ENCODE measurements around the gene PLAC1. TPM values are rescaled to one million over a fixed set of nuclear protein-coding genes. Genes with fewer than 3 reads are reported as not detected.

PLAC1 gene
- total RNA-seq, 4 donors from 2014 or later: 1.9 TPM; not detected in 3

DNA sequence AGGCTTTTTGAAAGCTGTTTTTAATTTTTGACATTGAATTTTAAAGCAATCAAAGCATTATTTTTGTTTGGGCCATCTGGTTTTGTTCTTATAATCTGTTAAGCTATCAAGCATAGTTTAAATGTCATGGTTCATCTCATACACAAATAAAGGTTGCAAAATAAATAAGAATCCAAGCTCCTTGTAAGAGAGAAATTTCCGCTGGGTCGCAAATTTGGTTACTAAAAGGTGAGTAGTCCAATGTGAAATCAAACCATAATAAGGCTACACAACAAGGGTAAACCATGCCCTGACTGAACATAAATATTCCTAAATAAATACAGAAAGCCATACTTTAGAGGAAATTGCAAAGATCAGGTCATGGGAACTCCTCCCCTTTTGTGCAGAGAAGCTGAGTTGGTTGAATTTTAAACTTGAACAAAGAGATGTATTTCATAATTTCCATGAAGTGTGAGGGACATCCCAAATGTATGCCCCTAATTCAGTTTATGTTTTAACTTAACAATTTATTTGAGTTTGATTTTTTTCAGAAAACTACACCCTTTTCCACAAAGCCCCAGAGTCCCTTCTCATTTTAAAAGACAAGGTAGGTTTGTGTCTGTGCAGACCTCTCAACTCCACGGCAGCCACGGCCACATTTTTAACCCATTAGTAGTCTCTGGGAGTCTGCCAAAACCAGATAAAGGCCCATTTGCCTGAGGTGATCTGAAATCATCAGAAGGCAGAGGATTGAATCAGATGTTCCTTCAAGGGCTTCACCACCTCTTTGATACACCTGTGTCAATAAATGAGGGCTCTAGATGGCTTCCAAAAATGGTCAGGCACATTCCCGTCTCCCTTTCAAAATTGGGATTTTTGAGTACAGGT lies 85.2 kb downstream of the PLAC1 start:
- H3K9me3 ChIP-seq: no peaks in the 10 kb centered on the region
- no peak overlapping the region for H3K4me3 ChIP-seq
- peaks cover 0 to 4% of the 10 kb centered on the region in 2 donors for H3K27me3 ChIP-seq
- H3K4me1 ChIP-seq: no peaks in the 10 kb centered on the region
- TF ChIP-seq CTCF (IDR thresholded peaks at IDR 0.05) (no peak), POLR2A (IDR thresholded peaks at IDR 0.05) (no peak)
- intact Hi-C loops (cut with DNase I; ENCODE audit: low total_unique reads): no loop called here
- no peak for DNase-seq
- H3K36me3 ChIP-seq: no peaks in the 10 kb centered on the region
- no peak overlapping the region for H3K27ac ChIP-seq

DNA sequence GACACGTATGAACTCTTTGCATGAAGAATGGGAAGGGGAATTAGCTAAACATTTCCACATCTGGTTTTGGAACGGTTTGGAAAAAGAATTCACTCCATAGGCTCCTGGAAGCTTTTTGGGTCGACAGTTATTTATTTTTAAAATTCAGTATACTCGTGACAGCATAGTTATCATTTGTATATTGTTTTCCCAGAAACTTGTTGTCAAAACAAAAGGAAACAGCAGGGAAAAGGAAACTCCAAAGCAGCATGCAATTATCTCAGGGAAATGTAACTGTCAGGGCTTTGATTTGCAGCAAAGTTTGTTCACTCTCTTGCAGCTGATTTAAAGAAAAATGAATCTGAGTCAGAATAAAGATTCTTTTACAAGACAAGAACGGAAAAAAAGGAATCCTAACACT lies 86.5 kb downstream of the PLAC1 start:
- H3K4me1 ChIP-seq: no peaks in the 10 kb centered on the region
- H3K4me3 ChIP-seq: no peak overlapping the region
- no peaks in the 10 kb centered on the region for H3K36me3 ChIP-seq
- intact Hi-C loops (cut with DNase I; ENCODE audit: low total_unique reads): no loop called here
- DNase-seq: no peak
- H3K27ac ChIP-seq: no peak overlapping the region
- TF ChIP-seq POLR2A (IDR thresholded peaks at IDR 0.05) (no peak), CTCF (IDR thresholded peaks at IDR 0.05) (no peak)
- peaks cover 0 to 7% of the 10 kb centered on the region in 2 donors for H3K27me3 ChIP-seq
- H3K9me3 ChIP-seq: no peaks in the 10 kb centered on the region

DNA sequence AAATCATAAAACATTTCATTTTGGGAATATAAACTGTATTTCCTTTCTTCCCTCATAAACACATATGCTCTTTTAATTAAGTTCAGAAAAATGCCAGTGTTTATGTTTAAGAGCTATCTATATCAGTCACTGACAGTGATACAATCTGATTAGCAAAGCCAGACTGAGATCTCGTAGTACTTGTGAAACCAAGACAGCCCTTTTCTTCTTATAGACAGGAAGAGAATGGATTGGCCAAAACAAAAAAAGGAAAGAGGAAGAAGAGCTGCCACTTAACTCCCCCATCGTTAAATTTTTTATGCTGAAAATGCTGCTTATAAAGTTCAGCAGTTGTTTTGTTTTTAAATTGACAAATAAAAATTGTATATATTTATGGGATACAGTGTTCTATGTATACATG lies 87.4 kb downstream of the PLAC1 start:
- Histone ChIP-seq H3K36me3 (no peaks in the 10 kb centered on the region), H3K27me3 (peaks cover 0 to 7% of the 10 kb centered on the region in 2 donors), H3K9me3 (no peaks in the 10 kb centered on the region), H3K27ac (no peak overlapping the region), H3K4me1 (no peaks in the 10 kb centered on the region), H3K4me3 (no peak overlapping the region)
- intact Hi-C loops (cut with DNase I; ENCODE audit: low total_unique reads): no loop called here
- no peak for TF ChIP-seq POLR2A (IDR thresholded peaks at IDR 0.05)
- TF ChIP-seq CTCF (IDR thresholded peaks at IDR 0.05): no peak
- no peak for DNase-seq

GRCh38 chrX:134570509-134570846 lies 87.8 kb downstream of the PLAC1 start:
- intact Hi-C loops (cut with DNase I; ENCODE audit: low total_unique reads): no loop called here
- Histone ChIP-seq H3K36me3 (no peaks in the 10 kb centered on the region), H3K4me1 (no peaks in the 10 kb centered on the region), H3K27ac (no peak overlapping the region), H3K9me3 (no peaks in the 10 kb centered on the region), H3K4me3 (no peak overlapping the region), H3K27me3 (peaks cover 0 to 7% of the 10 kb centered on the region in 2 donors)
- TF ChIP-seq CTCF (IDR thresholded peaks at IDR 0.05): no peak
- TF ChIP-seq POLR2A (IDR thresholded peaks at IDR 0.05): no peak
- DNase-seq: no peak

GRCh38 chrX:134569306-134569705 lies 89.0 kb downstream of the PLAC1 start:
- Histone ChIP-seq H3K27me3 (peaks cover 0 to 7% of the 10 kb centered on the region in 2 donors), H3K9me3 (no peaks in the 10 kb centered on the region), H3K27ac (no peak overlapping the region), H3K4me1 (no peaks in the 10 kb centered on the region), H3K4me3 (no peak overlapping the region), H3K36me3 (no peaks in the 10 kb centered on the region)
- no peak for DNase-seq
- intact Hi-C loops (cut with DNase I; ENCODE audit: low total_unique reads): no loop called here
- TF ChIP-seq POLR2A (IDR thresholded peaks at IDR 0.05) (no peak), CTCF (IDR thresholded peaks at IDR 0.05) (no peak)

Measured in uterus (tissue), 4 donors.